Measurements from ENCODE around the gene VTI1A. TPM values are rescaled to one million over a fixed set of nuclear protein-coding genes. Genes with fewer than 3 reads are reported as not detected.

The VTI1A gene
- total and polyA plus RNA-seq, 2 of the 13 experiments (the other 11 are each of a cell fraction or from before 2014, with no cell fraction given) = 11.7 to 32.7 TPM

DNA sequence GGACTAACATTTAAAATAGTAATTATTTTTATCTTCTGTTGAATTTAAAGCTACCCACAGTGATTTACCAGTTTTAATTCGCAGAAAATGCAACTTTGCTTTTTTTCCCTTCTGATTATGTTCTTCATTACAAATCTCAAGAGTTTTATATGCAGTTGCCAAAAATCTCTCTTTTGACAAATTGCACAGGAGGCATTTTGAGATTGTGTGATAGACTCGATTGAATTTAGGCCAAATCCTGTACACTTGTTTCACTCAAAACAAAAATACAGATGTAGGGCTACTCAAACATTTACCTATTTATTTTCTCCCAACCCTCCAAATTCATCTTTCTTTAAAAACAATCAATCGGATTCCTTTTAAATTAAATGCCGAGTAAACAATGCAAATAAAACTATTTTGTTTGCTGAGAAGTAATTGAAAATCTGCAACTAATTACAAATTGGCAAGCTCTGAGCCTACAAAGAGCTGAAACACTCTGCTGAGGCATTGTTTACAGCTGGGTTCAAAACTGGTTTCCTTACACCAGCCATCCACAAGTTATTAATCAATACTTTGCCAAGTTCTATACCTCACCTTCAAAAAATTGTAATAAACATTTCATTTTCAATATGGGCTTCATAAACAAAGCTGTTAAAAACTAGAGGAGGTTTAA, 288.2 kb downstream of the VTI1A start:
- POLR2A ChIA-PET = no interaction called here
- Histone ChIP-seq H3K4me3 (replicated peaks in 1 of 3; ENCODE audit: insufficient read depth in 1 of 3, low read depth in 2 of 3, low read length in 3 of 3) (no peak overlapping the region), H3K36me3 (replicated peaks in 1 of 2; ENCODE audit: control insufficient read depth in 1 of 2, insufficient read depth in 2 of 2, low read length in 2 of 2) (no peaks in the 10 kb centered on the region), H2AFZ (ENCODE audit: low read length) (no peak overlapping the region), H4K20me1 (ENCODE audit: insufficient read depth, low read length) (no peaks in the 10 kb centered on the region), H3K9me3 (ENCODE audit: low read length) (no peaks in the 10 kb centered on the region), H3K4me1 (ENCODE audit: insufficient read depth, low read length) (peaks cover 47% of the 10 kb centered on the region), H3K4me2 (ENCODE audit: low read depth, low read length) (no peak overlapping the region), H3K27ac (ENCODE audit: extremely low read length, insufficient read depth, low read length) (no peak overlapping the region), H3K27me3 (ENCODE audit: control insufficient read depth in 1 of 2, insufficient read depth in 2 of 2, low read length in 2 of 2) (no peaks in the 10 kb centered on the region), H3K79me2 (ENCODE audit: insufficient read depth, low read length) (no peaks in the 10 kb centered on the region), H3K9ac (ENCODE audit: insufficient read depth, low read depth, low read length) (no peak overlapping the region)
- TF ChIP-seq SRSF4 (IDR thresholded peaks at IDR 0.05; ENCODE audit: low read depth, low read length, poor library complexity, severe bottlenecking) = no peak
- 0 out of 2 replicates have a peak, but pooled peaks have one; percentile 8 for TF ChIP-seq MAFF (IDR thresholded peaks at IDR 0.05; ENCODE audit: low read depth, low read length)
- in situ Hi-C loops (cut with HindIII; ENCODE audit: extremely low pct_ligation_motif_present, low pct_unique_long_range_greater_than_20kb) = no loop called here
- DNase-seq (ENCODE audit: low spot score) = no peak
- FAIRE-seq = no peak
- intact Hi-C loops (cut with micrococcal nuclease; ENCODE audit: unreplicated experiment) = loop anchor here (5.0 kb wide), 1 partner anchor 173 kb away; no protein-coding TSS in a partner anchor
- WGBS (ENCODE audit: low lambda C conversion rate) = 94% methylated on average over 4 of the region's 4 CpGs
- no peak for ATAC-seq
- CTCF ChIA-PET (ENCODE audit: low intra/inter-chr PET ratio, low total read pairs) = no interaction called here
- BruUV-seq (replicated peaks) = no TSS peak

DNA sequence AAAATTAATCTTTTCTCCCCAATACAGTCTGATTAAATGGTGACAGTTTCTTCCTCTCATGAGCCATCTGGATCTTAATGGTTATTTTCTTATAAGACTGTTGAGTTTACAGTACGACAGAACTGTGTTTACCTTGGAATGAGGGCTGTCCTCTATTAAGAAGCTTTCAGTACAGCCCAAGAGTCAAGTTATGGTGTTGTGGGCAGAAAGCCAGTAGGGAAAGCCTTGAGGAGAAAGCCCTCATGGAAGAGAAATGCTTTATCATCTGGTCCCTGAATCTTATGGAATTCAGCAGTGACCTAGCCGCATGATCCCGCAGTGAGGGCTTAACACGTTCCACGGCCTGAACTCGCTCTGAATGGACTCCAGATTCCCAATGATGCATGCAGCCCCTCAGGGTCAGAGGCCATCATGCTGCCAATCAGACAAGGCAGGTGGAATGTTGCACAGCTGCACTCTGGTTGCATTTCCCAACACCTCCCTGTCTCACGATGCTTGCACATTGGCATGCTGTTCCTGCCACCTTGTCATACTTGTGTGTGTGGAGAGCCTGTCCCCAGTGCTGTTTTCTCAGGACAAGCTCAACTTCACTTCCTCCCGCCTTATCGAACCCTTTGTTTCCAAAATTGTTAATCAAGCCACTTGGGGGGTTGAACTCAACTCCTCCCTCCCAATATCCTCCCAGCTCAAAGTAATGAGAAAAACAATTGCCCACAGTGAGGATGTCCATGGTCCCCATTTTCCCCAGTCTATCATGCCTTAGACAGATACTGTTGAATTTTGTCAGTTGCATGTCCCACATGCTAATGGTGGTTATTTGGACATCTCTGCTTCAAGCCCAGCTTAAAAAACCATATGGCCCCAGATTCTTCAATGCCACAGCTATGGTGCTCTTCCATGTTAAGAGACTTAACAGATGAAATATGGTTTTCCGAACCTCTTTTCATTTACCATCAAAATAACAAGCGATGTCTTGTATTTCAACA, 291.9 kb downstream of the VTI1A start:
- peak overlapping the region; percentile 92 for H3K27ac ChIP-seq (ENCODE audit: extremely low read length, insufficient read depth, low read length)
- H3K4me3 ChIP-seq (replicated peaks in 1 of 3; ENCODE audit: insufficient read depth in 1 of 3, low read depth in 2 of 3, low read length in 3 of 3) = peak overlapping the region in 1 of 3 experiments; percentile 13; a peak in 1 of 6 replicates
- in situ Hi-C loops (cut with HindIII; ENCODE audit: extremely low pct_ligation_motif_present, low pct_unique_long_range_greater_than_20kb) (no loop called here), intact Hi-C loops (cut with micrococcal nuclease; ENCODE audit: unreplicated experiment) (loop anchor here (1.0 to 5.0 kb wide), 2 partner anchors 11 to 177 kb away; no protein-coding TSS in a partner anchor)
- no peaks in the 10 kb centered on the region for H3K79me2 ChIP-seq (ENCODE audit: insufficient read depth, low read length)
- ChIA-PET CTCF (ENCODE audit: low intra/inter-chr PET ratio, low total read pairs) (no interaction called here), POLR2A (interaction anchor here (0.8 to 4.6 kb wide), 10 partner anchors 10 to 211 kb away, joined by 3 to 31 read pairs (median 8); partner anchors contain the start of gene TCF7L2)
- no peak overlapping the region for H2AFZ ChIP-seq (ENCODE audit: low read length)
- H3K4me2 ChIP-seq (ENCODE audit: low read depth, low read length) = peak overlapping the region; percentile 60
- no peaks in the 10 kb centered on the region for H3K9me3 ChIP-seq (ENCODE audit: low read length)
- 60% methylated on average over 7 of the region's 11 CpGs for WGBS (ENCODE audit: low lambda C conversion rate)
- FAIRE-seq (peak; percentile 18), DNase-seq (ENCODE audit: low spot score) (peak; percentile 54), ATAC-seq (peak; percentile 22)
- H3K4me1 ChIP-seq (ENCODE audit: insufficient read depth, low read length) = peaks cover 65% of the 10 kb centered on the region
- BruUV-seq (replicated peaks) = no TSS peak
- no peaks in the 10 kb centered on the region for H3K36me3 ChIP-seq (replicated peaks in 1 of 2; ENCODE audit: control insufficient read depth in 1 of 2, insufficient read depth in 2 of 2, low read length in 2 of 2)
- no peaks in the 10 kb centered on the region for H4K20me1 ChIP-seq (ENCODE audit: insufficient read depth, low read length)
- H3K27me3 ChIP-seq (ENCODE audit: control insufficient read depth in 1 of 2, insufficient read depth in 2 of 2, low read length in 2 of 2) = no peaks in the 10 kb centered on the region
- H3K9ac ChIP-seq (ENCODE audit: insufficient read depth, low read depth, low read length) = peak overlapping the region; percentile 58
- TF ChIP-seq ZNF883 (CRISPR knock-in tag; IDR thresholded peaks at IDR 0.05; ENCODE audit: not compliant biosample characterization) = no peak
- 0 out of 2 replicates have a peak, but pooled peaks have one; percentile 47 for TF ChIP-seq EHMT2 (IDR thresholded peaks at IDR 0.05; ENCODE audit: borderline replicate concordance, low read depth, low read length)
- no peak for TF ChIP-seq SMARCE1 (IDR thresholded peaks at IDR 0.05; ENCODE audit: borderline replicate concordance)
- TF ChIP-seq HDAC2 (CRISPR knock-in tag; IDR thresholded peaks at IDR 0.05) = peak; percentile 37; the same call in 1 of the 2 replicates
- peak; percentile 67 for TF ChIP-seq JUN (CRISPR knock-in tag; IDR thresholded peaks at IDR 0.05)
- TF ChIP-seq, protein P1, sequence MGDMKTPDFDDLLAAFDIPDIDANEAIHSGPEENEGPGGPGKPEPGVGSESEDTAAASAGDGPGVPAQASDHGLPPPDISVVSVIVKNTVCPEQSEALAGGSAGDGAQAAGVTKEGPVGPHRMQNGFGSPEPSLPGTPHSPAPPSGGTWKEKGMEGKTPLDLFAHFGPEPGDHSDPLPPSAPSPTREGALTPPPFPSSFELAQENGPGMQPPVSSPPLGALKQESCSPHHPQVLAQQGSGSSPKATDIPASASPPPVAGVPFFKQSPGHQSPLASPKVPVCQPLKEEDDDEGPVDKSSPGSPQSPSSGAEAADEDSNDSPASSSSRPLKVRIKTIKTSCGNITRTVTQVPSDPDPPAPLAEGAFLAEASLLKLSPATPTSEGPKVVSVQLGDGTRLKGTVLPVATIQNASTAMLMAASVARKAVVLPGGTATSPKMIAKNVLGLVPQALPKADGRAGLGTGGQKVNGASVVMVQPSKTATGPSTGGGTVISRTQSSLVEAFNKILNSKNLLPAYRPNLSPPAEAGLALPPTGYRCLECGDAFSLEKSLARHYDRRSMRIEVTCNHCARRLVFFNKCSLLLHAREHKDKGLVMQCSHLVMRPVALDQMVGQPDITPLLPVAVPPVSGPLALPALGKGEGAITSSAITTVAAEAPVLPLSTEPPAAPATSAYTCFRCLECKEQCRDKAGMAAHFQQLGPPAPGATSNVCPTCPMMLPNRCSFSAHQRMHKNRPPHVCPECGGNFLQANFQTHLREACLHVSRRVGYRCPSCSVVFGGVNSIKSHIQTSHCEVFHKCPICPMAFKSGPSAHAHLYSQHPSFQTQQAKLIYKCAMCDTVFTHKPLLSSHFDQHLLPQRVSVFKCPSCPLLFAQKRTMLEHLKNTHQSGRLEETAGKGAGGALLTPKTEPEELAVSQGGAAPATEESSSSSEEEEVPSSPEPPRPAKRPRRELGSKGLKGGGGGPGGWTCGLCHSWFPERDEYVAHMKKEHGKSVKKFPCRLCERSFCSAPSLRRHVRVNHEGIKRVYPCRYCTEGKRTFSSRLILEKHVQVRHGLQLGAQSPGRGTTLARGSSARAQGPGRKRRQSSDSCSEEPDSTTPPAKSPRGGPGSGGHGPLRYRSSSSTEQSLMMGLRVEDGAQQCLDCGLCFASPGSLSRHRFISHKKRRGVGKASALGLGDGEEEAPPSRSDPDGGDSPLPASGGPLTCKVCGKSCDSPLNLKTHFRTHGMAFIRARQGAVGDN (CRISPR knock-in tag; IDR thresholded peaks at IDR 0.05) = peak; percentile 82
- TF ChIP-seq, protein P2, sequence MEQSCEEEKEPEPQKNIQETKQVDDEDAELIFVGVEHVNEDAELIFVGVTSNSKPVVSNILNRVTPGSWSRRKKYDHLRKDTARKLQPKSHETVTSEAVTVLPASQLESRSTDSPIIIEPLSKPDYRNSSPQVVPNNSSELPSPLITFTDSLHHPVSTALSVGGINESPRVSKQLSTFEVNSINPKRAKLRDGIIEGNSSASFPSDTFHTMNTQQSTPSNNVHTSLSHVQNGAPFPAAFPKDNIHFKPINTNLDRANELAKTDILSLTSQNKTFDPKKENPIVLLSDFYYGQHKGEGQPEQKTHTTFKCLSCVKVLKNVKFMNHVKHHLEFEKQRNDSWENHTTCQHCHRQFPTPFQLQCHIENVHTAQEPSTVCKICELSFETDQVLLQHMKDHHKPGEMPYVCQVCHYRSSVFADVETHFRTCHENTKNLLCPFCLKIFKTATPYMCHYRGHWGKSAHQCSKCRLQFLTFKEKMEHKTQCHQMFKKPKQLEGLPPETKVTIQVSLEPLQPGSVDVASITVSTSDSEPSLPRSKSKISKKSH (CRISPR knock-in tag; IDR thresholded peaks at IDR 0.05; ENCODE audit: borderline replicate concordance) = no peak

Data from HepG2 (cell line).